Pons (tissue), 1 donor: ENCODE results near the gene SEMA3E.
"Not testable (repeated sequence)": the region's sequence is repeated elsewhere in the genome, so short reads cannot be mapped to it uniquely, and the experiment has no call there.

Experiments
- DNase-seq: peaks from one replicate; pipeline ENCODE4 v3.0.0-alpha.2; 2016; ENCODE audit warnings: low spot score

Gene SEMA3E

GRCh38 chr7:83648464-83649241 is at the start of gene SEMA3E:
TSS of gene SEMA3E (minus strand) at chr7:83649139.
- DNase-seq: peak; percentile 21

GRCh38 chr7:83697804-83698530 is 49.0 kb upstream of the SEMA3E start:
- peak; percentile 18 for DNase-seq

- no peak for DNase-seq
Observed at GRCh38 chr7:83696101-83696500, 47.2 kb upstream of the SEMA3E start.

- no peak for DNase-seq
Observed at GRCh38 chr7:83695128-83695960, 46.4 kb upstream of the SEMA3E start.

- DNase-seq: no peak
Observed at GRCh38 chr7:83693256-83693655, 44.3 kb upstream of the SEMA3E start.

- no peak for DNase-seq
Observed at GRCh38 chr7:83691095-83691494, 42.2 kb upstream of the SEMA3E start.

- DNase-seq: no peak
Observed at GRCh38 chr7:83689855-83690254, 40.9 kb upstream of the SEMA3E start.

- DNase-seq: no peak
Observed at GRCh38 chr7:83686416-83686815, 37.5 kb upstream of the SEMA3E start.

- no peak for DNase-seq
Observed at GRCh38 chr7:83684928-83685327, 36.0 kb upstream of the SEMA3E start.

- no peak for DNase-seq
Observed at GRCh38 chr7:83681200-83681778, 32.4 kb upstream of the SEMA3E start.

GRCh38 chr7:83677180-83677866 is 28.4 kb upstream of the SEMA3E start:
- DNase-seq: no peak

- not testable (repeated sequence) for DNase-seq
Observed at GRCh38 chr7:83673291-83673690, 24.4 kb upstream of the SEMA3E start.

- DNase-seq: no peak
Observed at GRCh38 chr7:83672157-83672556, 23.2 kb upstream of the SEMA3E start.

GRCh38 chr7:83663131-83663530 is 14.2 kb upstream of the SEMA3E start:
- no peak for DNase-seq

- no peak for DNase-seq
Observed at GRCh38 chr7:83658126-83658525, 9.2 kb upstream of the SEMA3E start.

- peak; percentile 58 for DNase-seq
Observed at GRCh38 chr7:83655951-83656556, 7.1 kb upstream of the SEMA3E start.

- DNase-seq: no peak
Observed at GRCh38 chr7:83652481-83652880, 3.5 kb upstream of the SEMA3E start.

- no peak for DNase-seq
Observed at GRCh38 chr7:83649701-83650100, 762 bp upstream of the SEMA3E start.

- DNase-seq: no peak
Observed at GRCh38 chr7:83646027-83646426, 2.9 kb downstream of the SEMA3E start.

GRCh38 chr7:83643739-83644138 is 5.2 kb downstream of the SEMA3E start:
- DNase-seq: no peak

GRCh38 chr7:83643012-83643411 is 5.9 kb downstream of the SEMA3E start:
- DNase-seq: no peak
